A549 (cell line): ENCODE data around the gene GARIN3. TPM values are rescaled to one million over a fixed set of nuclear protein-coding genes. Genes with fewer than 3 reads are reported as not detected.
A peak's percentile ranks its signal among the peaks of the same experiment; 100 is the strongest.

ENCODE experiments used
- ATAC-seq, 2 experiments: fragments of 200-7000 bp in 1 of 2; fragments of >200 bp in 1 of 2; cut with Nextera tagmentation in 1 of 2; cut with Tn5 transposase in 1 of 2; 3 replicates each; pipeline versions ENCODE4 v1.8.0 to v1.9.1; 2018 to 2020; ENCODE audit warnings: mild to moderate bottlenecking in 1 of 2, moderate library complexity in 1 of 2
- CTCF ChIA-PET: fragments of 300-600 bp; sonication (Branson Sonifier 250); formaldehyde crosslinking; extraction: SDS; loops from one replicate; lab custom pipeline; 2021; ENCODE audit warnings: antibody characterized with exemption, inconsistent platforms; lab: Yijun Ruan, JAX
- POLR2A ChIA-PET: fragments of 350-600 bp; formaldehyde crosslinking; extraction: SDS; loops from one replicate; lab custom pipeline; 2021; ENCODE audit warnings: antibody characterized with exemption, inconsistent platforms; lab: Yijun Ruan, JAX
- DNase-seq, 2 experiments: peaks; one replicate each; pipeline versions ENCODE4 v3.0.0 to v3.0.0-alpha.2; 2011 to 2016; ENCODE audit warnings: low read depth in 1 of 2, low spot score in 1 of 2
- FAIRE-seq: peaks from 2 replicates; lab custom pipeline; 2011; peaks lifted over from hg19 to GRCh38; lab: Jason Lieb, UNC
- H3K27ac ChIP-seq, 2 experiments: fragments of >200 bp; sonication (Bioruptor Twin); formaldehyde crosslinking; 3 replicates each; pipeline ENCODE4 v1.5.1; 2016 to 2017
- H3K4me1 ChIP-seq: fragments of >200 bp; sonication (Bioruptor Twin); formaldehyde crosslinking; 3 replicates; pipeline ENCODE4 v1.6.1; 2016
- H3K4me2 ChIP-seq: fragments of >200 bp; sonication (Bioruptor Twin); formaldehyde crosslinking; 3 replicates; pipeline ENCODE4 v1.6.1; 2016
- H3K4me3 ChIP-seq: fragments of >200 bp; sonication (Bioruptor Twin); formaldehyde crosslinking; 3 replicates; pipeline ENCODE4 v1.5.1; 2016
- H3K9me3 ChIP-seq: fragments of >200 bp; sonication (Bioruptor Twin); formaldehyde crosslinking; 3 replicates; pipeline ENCODE4 v1.6.1; 2016
- BHLHE40 ChIP-seq: IDR thresholded peaks from 2 replicates; pipeline ENCODE4 v1.6.1; 2012; ENCODE audit warnings: low read depth, low read length, inconsistent platforms
- CBX8 ChIP-seq: fragments of 200-600 bp; sonication (generic); IDR thresholded peaks from 2 replicates; pipeline ENCODE4 v1.6.1; 2016
- EHF ChIP-seq: fragments of 250-450 bp; sonication (Bioruptor Pico); IDR thresholded peaks from 2 replicates; pipeline ENCODE4 v1.5.0; 2020; ENCODE audit warnings: mild to moderate bottlenecking
- FOSL2 ChIP-seq, 2 experiments: fragments of 450-650 bp in 1 of 2; fragments of >200 bp in 1 of 2; sonication (Bioruptor Twin) in 1 of 2; formaldehyde crosslinking; IDR thresholded peaks; 2 replicates each; pipeline versions ENCODE4 v1.5.0 to v1.6.1; 2016 to 2020; ENCODE audit warnings: mild to moderate bottlenecking in 1 of 2, moderate library complexity in 1 of 2
- GATA3 ChIP-seq: IDR thresholded peaks from 2 replicates; pipeline ENCODE4 v1.6.1; 2012; ENCODE audit warnings: borderline replicate concordance
- HDAC2 ChIP-seq: fragments of 200-600 bp; sonication (generic); IDR thresholded peaks from 2 replicates; pipeline ENCODE4 v1.6.1; 2016
- HEYL ChIP-seq: fragments of 250-450 bp; sonication (Bioruptor Pico); IDR thresholded peaks from 2 replicates; pipeline ENCODE4 v1.8.0; 2021; ENCODE audit warnings: mild to moderate bottlenecking, moderate library complexity
- HOXB5 ChIP-seq: fragments of 250-450 bp; sonication (Bioruptor Pico); IDR thresholded peaks from 2 replicates; pipeline ENCODE4 v1.5.0; 2020; ENCODE audit warnings: mild to moderate bottlenecking, moderate library complexity
- JUNB ChIP-seq: fragments of >200 bp; sonication (Bioruptor Twin); formaldehyde crosslinking; IDR thresholded peaks from 2 replicates; pipeline ENCODE4 v1.6.1; 2016
- MAFK ChIP-seq: fragments of 450-650 bp; IDR thresholded peaks from 2 replicates; pipeline ENCODE4 v1.6.1; 2014; ENCODE audit not compliant: partially characterized antibody
- MAZ ChIP-seq: fragments of 150-350 bp; IDR thresholded peaks from 2 replicates; pipeline ENCODE4 v1.6.1; 2014; ENCODE audit warnings: antibody characterized with exemption, low read depth, low read length, borderline replicate concordance
- NR3C1 ChIP-seq: fragments of >200 bp; sonication (Bioruptor Twin); formaldehyde crosslinking; IDR thresholded peaks from 3 replicates; pipeline ENCODE4 v1.6.1; 2017
- PHF8 ChIP-seq: fragments of 200-600 bp; sonication (generic); IDR thresholded peaks from 2 replicates; pipeline ENCODE4 v1.6.1; 2016; ENCODE audit warnings: low read depth, mild to moderate bottlenecking, antibody characterized with exemption, moderate library complexity, borderline replicate concordance
- POLR2AphosphoS2 ChIP-seq: conservative IDR thresholded peaks from 2 replicates; pipeline ENCODE4 v1.6.1; 2012; ENCODE audit warnings: low read length, improper control_type of control experiment, inconsistent platforms
- RAD21 ChIP-seq, 2 experiments: fragments of >200 bp in 1 of 2; sonication (Bioruptor Twin) in 1 of 2; formaldehyde crosslinking in 1 of 2; IDR thresholded peaks in 1 of 2; conservative IDR thresholded peaks in 1 of 2; 2 replicates in 1 of 2; 3 replicates in 1 of 2; pipeline ENCODE4 v1.6.1; 2012 to 2018; ENCODE audit warnings: inconsistent platforms in 1 of 2
- RCOR1 ChIP-seq: fragments of 150-350 bp; IDR thresholded peaks from 2 replicates; pipeline ENCODE4 v1.6.1; 2014; ENCODE audit warnings: antibody characterized with exemption, low read length, low read depth
- RNF2 ChIP-seq: fragments of 200-600 bp; sonication (generic); IDR thresholded peaks from 2 replicates; pipeline ENCODE4 v1.6.1; 2016; ENCODE audit warnings: low read depth, mild to moderate bottlenecking, antibody characterized with exemption, moderate library complexity, borderline replicate concordance
- SMC3 ChIP-seq: fragments of >200 bp; sonication (Bioruptor Twin); formaldehyde crosslinking; IDR thresholded peaks from 3 replicates; pipeline ENCODE4 v1.6.1; 2018; ENCODE audit warnings: inconsistent platforms
- TFCP2L1 ChIP-seq: fragments of 250-450 bp; sonication (Bioruptor Pico); IDR thresholded peaks from 2 replicates; pipeline ENCODE4 v1.5.0; 2021; ENCODE audit warnings: mild to moderate bottlenecking
- TP53 ChIP-seq: fragments of 250-450 bp; sonication (Bioruptor Pico); IDR thresholded peaks from 2 replicates; pipeline ENCODE4 v1.5.0; 2021; ENCODE audit warnings: mild to moderate bottlenecking, moderate library complexity
- ZC3H11A ChIP-seq: fragments of 450-650 bp; IDR thresholded peaks from 2 replicates; pipeline ENCODE4 v1.6.1; 2014; ENCODE audit warnings: antibody characterized with exemption, mild to moderate bottlenecking
- ZSCAN20 ChIP-seq: fragments of 250-450 bp; sonication (Bioruptor Pico); IDR thresholded peaks from 2 replicates; pipeline ENCODE4 v1.8.0; 2022; ENCODE audit warnings: mild to moderate bottlenecking, moderate library complexity
- WGBS: methylation state at CpG from one replicate; pipeline ENCODE4 v1.1.6; 2017; ENCODE audit errors: missing lambda C conversion rate; 5-methylcytosine and 5-hydroxymethylcytosine counted together
- polyA plus RNA-seq, 4 experiments: library from polyadenylated mRNA; depleted of rRNA in 3 of 4; stranded (reverse); fragments of >200 nt; fragmentation: RNase III in 1 of 4; extraction: RNeasy Plus Mini Kit Qiagen cat#74134 plus additional on column Dnase treatment in 1 of 4; gene quantifications; 2 replicates in 3 of 4; 3 replicates in 1 of 4; pipeline ENCODE4 v1.2.3, GENCODE V29; 2011 to 2017
- TF ChIP-seq, protein P1 (sequence below): fragments of 250-450 bp; sonication (Bioruptor Pico); IDR thresholded peaks from 2 replicates; pipeline ENCODE4 v1.5.0; 2021; ENCODE audit warnings: mild to moderate bottlenecking, moderate library complexity, borderline replicate concordance
- TF ChIP-seq, protein P2 (sequence below): fragments of 150-350 bp; IDR thresholded peaks from 2 replicates; pipeline ENCODE4 v1.6.1; 2014; ENCODE audit warnings: low read depth, mild to moderate bottlenecking, low read length
- TF ChIP-seq, protein P3 (sequence below): fragments of 450-650 bp; IDR thresholded peaks from 2 replicates; pipeline ENCODE4 v1.6.1; 2014; ENCODE audit warnings: antibody characterized with exemption

The GARIN3 gene
- polyA plus RNA-seq, 2 of the 4 experiments (the other 2 are of a cell fraction): not detected

DNA sequence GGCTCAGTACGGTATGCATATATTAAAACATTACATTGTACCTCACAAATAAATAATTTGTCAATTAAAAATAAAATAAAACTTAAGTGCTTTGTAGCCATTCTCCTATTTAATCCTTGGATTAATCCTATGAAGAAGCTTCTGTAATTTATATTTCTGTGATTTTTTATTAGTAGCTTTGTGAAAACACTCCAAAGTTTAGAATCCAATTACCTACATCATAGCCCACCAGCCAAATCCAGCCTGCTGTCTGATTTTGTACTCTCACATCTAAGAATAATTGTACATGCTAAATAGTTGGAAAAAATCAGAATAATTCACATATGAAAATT, 33.8 kb downstream of the GARIN3 start:
- no peak overlapping the region for H3K4me3 ChIP-seq
- ATAC-seq (no peak), FAIRE-seq (no peak), DNase-seq (no peak)
- peaks cover 26% of the 10 kb centered on the region for H3K4me1 ChIP-seq
- H3K27ac ChIP-seq: peak overlapping the region; percentile 19 to 46; a peak in 3 of 6 replicates
- CTCF ChIA-PET: interaction anchor here (0.6 to 4.7 kb wide), 50 partner anchors 10 to 1996 kb away, joined by 3 to 26 read pairs (median 4); partner anchors contain the start of genes HAVCR1 and MED7
- H3K4me2 ChIP-seq: no peak overlapping the region
- TF ChIP-seq CBX8: no peak
- no peak for TF ChIP-seq TP53 (CRISPR knock-in tag)
- TF ChIP-seq FOSL2 (IDR thresholded peaks at IDR 0.05): no peak
- TF ChIP-seq FOSL2 (CRISPR knock-in tag; IDR thresholded peaks at IDR 0.05): no peak
- no peak for TF ChIP-seq HDAC2
- TF ChIP-seq RAD21 (conservative IDR thresholded peaks at IDR 0.05 in 1 of 2, IDR thresholded peaks at IDR 0.05 in 1 of 2): no peak
- WGBS: 0% methylated on average over 1 of the region's 1 CpG
- POLR2A ChIA-PET: interaction anchor here (0.9 to 1.5 kb wide), 2 partner anchors 10 to 108 kb away, joined by 3 to 8 read pairs; partner anchors contain the start of gene MED7
- no peaks in the 10 kb centered on the region for H3K9me3 ChIP-seq

DNA sequence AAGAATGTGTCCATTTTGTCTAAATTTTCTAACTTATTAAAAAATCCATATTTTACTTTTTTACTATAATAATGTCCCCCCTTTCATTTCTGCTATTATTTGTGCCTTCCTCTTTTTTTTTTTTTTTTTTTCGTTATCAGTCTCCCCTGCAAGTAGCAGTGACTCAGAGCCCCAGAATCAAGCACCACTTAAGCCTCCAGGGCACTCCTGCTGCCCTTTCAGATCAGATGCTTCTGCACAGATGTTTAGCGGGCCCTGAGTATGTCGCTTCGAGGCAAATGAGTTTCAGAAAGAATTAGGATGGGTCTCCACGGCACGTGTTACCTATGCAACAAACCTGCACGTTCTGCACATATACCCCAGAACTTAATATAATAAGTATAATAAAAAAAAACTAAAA, 35.1 kb downstream of the GARIN3 start:
- H3K4me3 ChIP-seq: no peak overlapping the region
- 50% methylated on average over 7 of the region's 7 CpGs for WGBS
- FAIRE-seq (no peak), DNase-seq (peak; percentile 41 to 44), ATAC-seq (peak; percentile 63 to 67; a peak in 4 of 6 replicates)
- peak overlapping the region; percentile 77 to 87 for H3K27ac ChIP-seq
- peaks cover 26% of the 10 kb centered on the region for H3K4me1 ChIP-seq
- peak overlapping the region; percentile 59 for H3K4me2 ChIP-seq
- CTCF ChIA-PET: interaction anchor here (0.6 to 2.7 kb wide), 11 partner anchors 11 to 1994 kb away, joined by 3 to 26 read pairs (median 5); partner anchors contain the start of genes HAVCR1 and MED7
- no peaks in the 10 kb centered on the region for H3K9me3 ChIP-seq
- TF ChIP-seq RNF2 (no peak), NR3C1 (no peak), GATA3 (peak; percentile 14; the same call in 1 of the 2 replicates), ZSCAN20 (CRISPR knock-in tag) (no peak), SMC3 (peak; percentile 9; the same call in 1 of the 3 replicates), ZC3H11A (no peak), RCOR1 (no peak), HEYL (CRISPR knock-in tag) (no peak), HOXB5 (CRISPR knock-in tag) (no peak), JUNB (no peak), TFCP2L1 (CRISPR knock-in tag) (no peak)
- TF ChIP-seq, protein P1, sequence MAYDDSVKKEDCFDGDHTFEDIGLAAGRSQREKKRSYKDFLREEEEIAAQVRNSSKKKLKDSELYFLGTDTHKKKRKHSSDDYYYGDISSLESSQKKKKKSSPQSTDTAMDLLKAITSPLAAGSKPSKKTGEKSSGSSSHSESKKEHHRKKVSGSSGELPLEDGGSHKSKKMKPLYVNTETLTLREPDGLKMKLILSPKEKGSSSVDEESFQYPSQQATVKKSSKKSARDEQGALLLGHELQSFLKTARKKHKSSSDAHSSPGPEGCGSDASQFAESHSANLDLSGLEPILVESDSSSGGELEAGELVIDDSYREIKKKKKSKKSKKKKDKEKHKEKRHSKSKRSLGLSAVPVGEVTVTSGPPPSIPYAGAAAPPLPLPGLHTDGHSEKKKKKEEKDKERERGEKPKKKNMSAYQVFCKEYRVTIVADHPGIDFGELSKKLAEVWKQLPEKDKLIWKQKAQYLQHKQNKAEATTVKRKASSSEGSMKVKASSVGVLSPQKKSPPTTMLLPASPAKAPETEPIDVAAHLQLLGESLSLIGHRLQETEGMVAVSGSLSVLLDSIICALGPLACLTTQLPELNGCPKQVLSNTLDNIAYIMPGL (CRISPR knock-in tag): no peak
- TF ChIP-seq, protein P2, sequence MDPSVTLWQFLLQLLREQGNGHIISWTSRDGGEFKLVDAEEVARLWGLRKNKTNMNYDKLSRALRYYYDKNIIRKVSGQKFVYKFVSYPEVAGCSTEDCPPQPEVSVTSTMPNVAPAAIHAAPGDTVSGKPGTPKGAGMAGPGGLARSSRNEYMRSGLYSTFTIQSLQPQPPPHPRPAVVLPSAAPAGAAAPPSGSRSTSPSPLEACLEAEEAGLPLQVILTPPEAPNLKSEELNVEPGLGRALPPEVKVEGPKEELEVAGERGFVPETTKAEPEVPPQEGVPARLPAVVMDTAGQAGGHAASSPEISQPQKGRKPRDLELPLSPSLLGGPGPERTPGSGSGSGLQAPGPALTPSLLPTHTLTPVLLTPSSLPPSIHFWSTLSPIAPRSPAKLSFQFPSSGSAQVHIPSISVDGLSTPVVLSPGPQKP: no peak
- POLR2A ChIA-PET: no interaction called here

DNA sequence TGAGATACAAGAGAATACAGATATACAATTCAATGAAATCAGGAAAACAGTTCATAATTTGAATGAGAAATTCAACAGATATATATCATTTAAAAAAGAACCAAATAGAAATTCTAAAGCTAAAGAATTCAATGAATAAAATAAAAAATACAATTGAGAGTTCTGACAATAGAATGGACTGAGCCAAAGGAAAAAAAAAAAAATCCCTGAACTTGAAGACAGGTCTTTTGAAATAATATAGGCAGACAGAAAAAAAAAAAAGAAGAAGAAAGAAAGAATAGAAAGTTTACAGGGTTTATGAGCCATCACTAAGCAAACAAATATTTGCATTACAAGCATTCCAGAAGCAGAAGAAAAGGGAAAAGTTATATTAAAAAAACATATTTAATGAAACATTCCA, 44.4 kb downstream of the GARIN3 start:
- ATAC-seq: no peak
- no peak for DNase-seq
- ChIA-PET POLR2A (no interaction called here), CTCF (interaction anchor here (3.5 kb wide), 1 partner anchor 10 kb away, joined by 12 read pairs; no protein-coding TSS in a partner anchor)
- Histone ChIP-seq H3K4me3 (no peak overlapping the region), H3K9me3 (peaks cover 30% of the 10 kb centered on the region), H3K27ac (no peak overlapping the region), H3K4me2 (no peak overlapping the region), H3K4me1 (no peaks in the 10 kb centered on the region)
- FAIRE-seq: no peak
- TF ChIP-seq, protein P3, sequence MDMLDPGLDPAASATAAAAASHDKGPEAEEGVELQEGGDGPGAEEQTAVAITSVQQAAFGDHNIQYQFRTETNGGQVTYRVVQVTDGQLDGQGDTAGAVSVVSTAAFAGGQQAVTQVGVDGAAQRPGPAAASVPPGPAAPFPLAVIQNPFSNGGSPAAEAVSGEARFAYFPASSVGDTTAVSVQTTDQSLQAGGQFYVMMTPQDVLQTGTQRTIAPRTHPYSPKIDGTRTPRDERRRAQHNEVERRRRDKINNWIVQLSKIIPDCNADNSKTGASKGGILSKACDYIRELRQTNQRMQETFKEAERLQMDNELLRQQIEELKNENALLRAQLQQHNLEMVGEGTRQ: no peak
- TF ChIP-seq ZSCAN20 (CRISPR knock-in tag): no peak
- TF ChIP-seq PHF8: no peak
- TF ChIP-seq, protein P2: no peak
- no peak for TF ChIP-seq BHLHE40
- no peak for TF ChIP-seq HEYL (CRISPR knock-in tag)
- TF ChIP-seq EHF: no peak
- TF ChIP-seq POLR2AphosphoS2: no peak
- TF ChIP-seq MAFK: no peak
- TF ChIP-seq MAZ: no peak
